Endothelial cell of umbilical vein (primary cell): Measurements from ENCODE around the gene TFDP1. TPM values are rescaled to one million over a fixed set of nuclear protein-coding genes. Genes with fewer than 3 reads are reported as not detected.

Experiments
- BruUV-seq: library from RNA; stranded (reverse); fragments of 400-500 nt; replicated peaks from 2 replicates; lab custom pipeline; 2021; lab: Mats Ljungman, UMichigan
- CTCF ChIA-PET: fragments of 300-600, 350-600 bp; sonication (Branson Sonifier 250); formaldehyde crosslinking; loops from one replicate; lab custom pipeline; 2021; ENCODE audit warnings: antibody characterized with exemption, inconsistent platforms; lab: Charles Lee
- POLR2A ChIA-PET: fragments of 300-600, 350-600 bp; sonication (Branson Sonifier 250); formaldehyde crosslinking; loops from one replicate; lab custom pipeline; 2021; ENCODE audit warnings: antibody characterized with exemption, inconsistent platforms; lab: Charles Lee
- DNase-seq: peaks from one replicate; pipeline ENCODE4 v3.0.0-alpha.2; 2011; ENCODE audit warnings: low read depth, low spot score
- FAIRE-seq: peaks from 2 replicates; lab custom pipeline; 2011; peaks lifted over from hg19 to GRCh38; lab: Jason Lieb, UNC
- H2AFZ ChIP-seq: 2 replicates; pipeline ENCODE4 v1.6.0; 2012; ENCODE audit warnings: low read depth, low read length, control low read depth, inconsistent platforms
- H3K27ac ChIP-seq: 2 replicates; pipeline ENCODE4 v1.5.1; 2011; ENCODE audit warnings: low read depth, mild to moderate bottlenecking, control low read depth, low read length, moderate library complexity; ENCODE audit not compliant: insufficient read depth
- H3K27me3 ChIP-seq, 2 experiments: 2 replicates each; pipeline versions ENCODE4 v1.6.0 to v1.6.1; 2011; ENCODE audit warnings: low read length in 2 of 2, mixed read lengths in 1 of 2; ENCODE audit not compliant: control insufficient read depth in 2 of 2, insufficient read depth in 2 of 2
- H3K36me3 ChIP-seq, 2 experiments: 2 replicates in 1 of 2; 3 replicates in 1 of 2; pipeline ENCODE4 v1.5.1; 2011; ENCODE audit warnings: low read length in 2 of 2, mild to moderate bottlenecking in 1 of 2, moderate library complexity in 1 of 2; ENCODE audit not compliant: control insufficient read depth in 2 of 2, insufficient read depth in 2 of 2; ENCODE audit errors: extremely low read depth in 1 of 2
- H3K4me1 ChIP-seq: 3 replicates; pipeline ENCODE4 v1.5.1; 2011; ENCODE audit warnings: mild to moderate bottlenecking, low read length; ENCODE audit not compliant: control insufficient read depth, insufficient read depth; ENCODE audit errors: extremely low read depth
- H3K4me2 ChIP-seq: 2 replicates; pipeline ENCODE4 v1.6.1; 2011; ENCODE audit warnings: low read length, control low read depth, mixed read lengths; ENCODE audit not compliant: insufficient read depth
- H3K4me3 ChIP-seq, 3 experiments: fragments of 200-600 bp in 1 of 3; sonication (generic), shearing (Covaris generic) in 1 of 3; replicated peaks in 1 of 3; 2 replicates each; pipeline ENCODE4 v1.5.1; 2011 to 2016; ENCODE audit warnings: control low read depth in 3 of 3, low read length in 3 of 3, mild to moderate bottlenecking in 2 of 3, inconsistent platforms in 1 of 3, low read depth in 1 of 3, moderate library complexity in 1 of 3; ENCODE audit not compliant: insufficient read depth in 1 of 3
- H3K79me2 ChIP-seq: 2 replicates; pipeline ENCODE4 v1.6.0; 2012; ENCODE audit warnings: low read length, inconsistent platforms; ENCODE audit not compliant: control insufficient read depth, insufficient read depth
- H3K9ac ChIP-seq: replicated peaks from 2 replicates; pipeline ENCODE3; 2011; ENCODE audit warnings: low read length, control low read depth; ENCODE audit not compliant: insufficient read depth; ENCODE audit errors: extremely low read depth
- H3K9me1 ChIP-seq: replicated peaks from 3 replicates; pipeline ENCODE4 v1.6.0; 2011; ENCODE audit warnings: mild to moderate bottlenecking, low read length; ENCODE audit not compliant: control insufficient read depth, insufficient read depth; ENCODE audit errors: extremely low read depth
- H3K9me3 ChIP-seq: replicated peaks from 2 replicates; pipeline ENCODE4 v1.5.1; 2012; ENCODE audit warnings: low read length, inconsistent platforms; ENCODE audit not compliant: control insufficient read depth, insufficient read depth
- H4K20me1 ChIP-seq: replicated peaks from 2 replicates; pipeline ENCODE3; 2011; ENCODE audit warnings: mild to moderate bottlenecking, low read length; ENCODE audit not compliant: control insufficient read depth, insufficient read depth; ENCODE audit errors: extremely low read depth
- EZH2 ChIP-seq: IDR thresholded peaks from 2 replicates; pipeline ENCODE4 v1.6.1; 2012; ENCODE audit warnings: borderline replicate concordance, low read depth, mild to moderate bottlenecking, moderate library complexity, low read length, inconsistent platforms; ENCODE audit not compliant: severe bottlenecking
- FOS ChIP-seq: IDR thresholded peaks from 2 replicates; pipeline ENCODE4 v1.6.1; 2011; ENCODE audit warnings: mild to moderate bottlenecking, low read length, moderate library complexity, borderline replicate concordance; ENCODE audit not compliant: insufficient read depth
- JUN ChIP-seq: IDR thresholded peaks from 2 replicates; pipeline ENCODE4 v1.6.1; 2011; ENCODE audit warnings: borderline replicate concordance, low read depth; ENCODE audit not compliant: insufficient read length, insufficient read depth
- MYC ChIP-seq: IDR thresholded peaks from one replicate; pipeline ENCODE4 v1.6.1; 2011; ENCODE audit warnings: mild to moderate bottlenecking, low read depth, low read length
- POLR2A ChIP-seq: IDR thresholded peaks from 2 replicates; pipeline ENCODE4 v1.6.1; 2012; ENCODE audit warnings: low read depth, mild to moderate bottlenecking, control low read depth, low read length
- POLR2AphosphoS5 ChIP-seq: IDR thresholded peaks from 2 replicates; pipeline ENCODE4 v1.6.1; 2012; ENCODE audit warnings: low read depth, mild to moderate bottlenecking, control low read depth, low read length, moderate library complexity; ENCODE audit not compliant: insufficient read depth
- dilution Hi-C: fragments of 300-500 bp; cut with MboI; formaldehyde crosslinking; loops from one replicate; pipeline ENCODE4 v1.15.0; 2019; ENCODE audit warnings: low sequenced_read_pairs; ENCODE audit not compliant: extremely low pct_ligation_motif_present
- intact Hi-C: fragments of 100-400 bp; cut with micrococcal nuclease; formaldehyde crosslinking; loops from one replicate; pipeline ENCODE4 v1.10.0; 2022
- polyA plus RNA-seq, 4 experiments: library from polyadenylated mRNA; depleted of rRNA in 3 of 4; stranded (reverse) in 3 of 4; unstranded in 1 of 4; fragments of >200 nt; gene quantifications; 2 replicates each; pipeline versions ENCODE4 v1.2.1 to v1.2.3, GENCODE V29; 2011 to 2012; ENCODE audit warnings: missing spikeins in 1 of 4
- total RNA-seq: library from RNA; stranded (reverse); gene quantifications from 2 replicates; pipeline ENCODE4 v1.2.3, GENCODE V29; 2021
- TF ChIP-seq, protein P1 (sequence below): IDR thresholded peaks from 2 replicates; pipeline ENCODE4 v1.6.1; 2011; ENCODE audit not compliant: insufficient read depth, insufficient read length
- TF ChIP-seq, protein P2 (sequence below), 2 donors: IDR thresholded peaks; 1 replicate in 1 of 2; 2 replicates in 1 of 2; pipeline ENCODE4 v1.5.1; 2011; ENCODE audit warnings: low read length in 2 of 2, mild to moderate bottlenecking in 2 of 2, moderate library complexity in 2 of 2, control low read depth in 1 of 2, inconsistent platforms in 1 of 2, low read depth in 1 of 2; ENCODE audit not compliant: insufficient read depth in 1 of 2; ENCODE audit errors: extremely low read depth in 1 of 2

The TFDP1 gene
- total and polyA plus RNA-seq, 2 donors (not counting 3 experiments of a cell fraction or from before 2014, with no cell fraction given): 64.3 to 137 TPM

DNA sequence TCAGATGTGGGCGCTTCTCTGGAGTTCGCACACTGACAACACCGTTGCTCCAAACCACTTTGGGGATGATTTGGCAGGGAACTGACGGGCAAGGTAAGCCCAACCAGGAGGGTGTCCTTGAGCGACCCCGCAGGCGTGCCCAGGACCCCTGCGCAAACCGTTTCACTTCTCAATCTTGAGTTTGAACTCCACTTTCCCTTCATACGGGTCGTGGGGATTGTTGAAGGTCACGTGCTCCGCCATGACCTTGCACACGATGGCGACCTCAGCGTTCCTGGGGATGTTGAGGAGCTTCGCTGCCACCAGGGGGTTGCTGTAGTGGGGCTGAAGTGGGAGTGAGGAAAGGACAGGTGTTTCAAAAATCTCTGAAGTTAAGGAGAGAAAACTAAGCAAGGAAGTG is 64.7 kb downstream of the TFDP1 start:
- Histone ChIP-seq H3K9me1 (no peaks in the 10 kb centered on the region), H3K79me2 (no peaks in the 10 kb centered on the region), H3K27me3 (no peaks in the 10 kb centered on the region), H4K20me1 (no peaks in the 10 kb centered on the region), H3K4me2 (no peak overlapping the region), H3K9ac (no peak overlapping the region), H3K27ac (no peak overlapping the region), H3K4me1 (peaks cover 4% of the 10 kb centered on the region), H2AFZ (no peak overlapping the region), H3K36me3 (no peaks in the 10 kb centered on the region), H3K9me3 (no peaks in the 10 kb centered on the region), H3K4me3 (no peak overlapping the region)
- FAIRE-seq: no peak
- ChIA-PET CTCF (interaction anchor here (0.8 kb wide), 1 partner anchor 18 kb away, joined by 3 read pairs; the partner anchor contains the start of gene GRK1), POLR2A (no interaction called here)
- DNase-seq: no peak
- TF ChIP-seq JUN (no peak), MYC (no peak), POLR2AphosphoS5 (no peak), FOS (no peak), EZH2 (no peak), POLR2A (no peak)
- TF ChIP-seq, protein P1, sequence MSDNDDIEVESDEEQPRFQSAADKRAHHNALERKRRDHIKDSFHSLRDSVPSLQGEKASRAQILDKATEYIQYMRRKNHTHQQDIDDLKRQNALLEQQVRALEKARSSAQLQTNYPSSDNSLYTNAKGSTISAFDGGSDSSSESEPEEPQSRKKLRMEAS: no peak
- TF ChIP-seq, protein P2, sequence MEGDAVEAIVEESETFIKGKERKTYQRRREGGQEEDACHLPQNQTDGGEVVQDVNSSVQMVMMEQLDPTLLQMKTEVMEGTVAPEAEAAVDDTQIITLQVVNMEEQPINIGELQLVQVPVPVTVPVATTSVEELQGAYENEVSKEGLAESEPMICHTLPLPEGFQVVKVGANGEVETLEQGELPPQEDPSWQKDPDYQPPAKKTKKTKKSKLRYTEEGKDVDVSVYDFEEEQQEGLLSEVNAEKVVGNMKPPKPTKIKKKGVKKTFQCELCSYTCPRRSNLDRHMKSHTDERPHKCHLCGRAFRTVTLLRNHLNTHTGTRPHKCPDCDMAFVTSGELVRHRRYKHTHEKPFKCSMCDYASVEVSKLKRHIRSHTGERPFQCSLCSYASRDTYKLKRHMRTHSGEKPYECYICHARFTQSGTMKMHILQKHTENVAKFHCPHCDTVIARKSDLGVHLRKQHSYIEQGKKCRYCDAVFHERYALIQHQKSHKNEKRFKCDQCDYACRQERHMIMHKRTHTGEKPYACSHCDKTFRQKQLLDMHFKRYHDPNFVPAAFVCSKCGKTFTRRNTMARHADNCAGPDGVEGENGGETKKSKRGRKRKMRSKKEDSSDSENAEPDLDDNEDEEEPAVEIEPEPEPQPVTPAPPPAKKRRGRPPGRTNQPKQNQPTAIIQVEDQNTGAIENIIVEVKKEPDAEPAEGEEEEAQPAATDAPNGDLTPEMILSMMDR (IDR thresholded peaks at IDR 0.05; ENCODE audit: extremely low read depth in 1 of 2, insufficient read depth in 1 of 2, low read depth in 1 of 2, low read length in 2 of 2): no peak
- dilution Hi-C loops (no loop called here), intact Hi-C loops (no loop called here)
- no TSS peak for BruUV-seq
